Eye (tissue), 1 donor: ENCODE data around the gene EEFSEC.
A peak's percentile ranks its signal among the peaks of the same experiment; 100 is the strongest.

Experiments
- DNase-seq: peaks from one replicate; pipeline ENCODE4 v3.0.0-alpha.2; 2015

EEFSEC gene

GRCh38 chr3:128419311-128419710 is 266.0 kb downstream of the EEFSEC start:
- no peak for DNase-seq

GRCh38 chr3:128420289-128420688 is 267.0 kb downstream of the EEFSEC start:
- DNase-seq: no peak

GRCh38 chr3:128420720-128421438 is 267.6 kb downstream of the EEFSEC start:
- no peak for DNase-seq

- peak; percentile 51 for DNase-seq
These were observed 268.2 kb downstream of the EEFSEC start for GRCh38 chr3:128421439-128421836.

GRCh38 chr3:128421966-128422365 is 268.7 kb downstream of the EEFSEC start:
- DNase-seq: no peak

- no peak for DNase-seq
These were observed 269.7 kb downstream of the EEFSEC start for GRCh38 chr3:128422762-128423524.

GRCh38 chr3:128423525-128424147 is 270.4 kb downstream of the EEFSEC start:
- no peak for DNase-seq

- DNase-seq: no peak
These were observed 271.3 kb downstream of the EEFSEC start for GRCh38 chr3:128424508-128425069.

GRCh38 chr3:128425142-128425845 is 272.0 kb downstream of the EEFSEC start:
- DNase-seq: no peak

- DNase-seq: no peak
These were observed 272.5 kb downstream of the EEFSEC start for GRCh38 chr3:128425846-128426127.

GRCh38 chr3:128426128-128426921 is 273.0 kb downstream of the EEFSEC start:
- DNase-seq: peak; percentile 79

GRCh38 chr3:128427175-128427857 is 274.0 kb downstream of the EEFSEC start:
- no peak for DNase-seq

GRCh38 chr3:128427872-128428822 is 274.9 kb downstream of the EEFSEC start:
- no peak for DNase-seq

GRCh38 chr3:128429275-128429674 is 276.0 kb downstream of the EEFSEC start:
- DNase-seq: no peak

- DNase-seq: no peak
These were observed 276.5 kb downstream of the EEFSEC start for GRCh38 chr3:128429751-128430150.

- no peak for DNase-seq
These were observed 277.0 kb downstream of the EEFSEC start for GRCh38 chr3:128430301-128430700.

- no peak for DNase-seq
These were observed 277.4 kb downstream of the EEFSEC start for GRCh38 chr3:128430731-128431130.

GRCh38 chr3:128431803-128432300 is 278.6 kb downstream of the EEFSEC start:
- no peak for DNase-seq

GRCh38 chr3:128432301-128432970 is 279.2 kb downstream of the EEFSEC start:
- DNase-seq: peak; percentile 70
